GM12878 (cell line): ENCODE results near the gene SSPN.

ENCODE experiments used
- ATF3 ChIP-seq: IDR thresholded peaks from 2 replicates; pipeline ENCODE4 v1.6.1; 2011; ENCODE audit warnings: low read depth, mild to moderate bottlenecking, low read length, moderate library complexity, borderline replicate concordance; ENCODE audit errors: extremely low read depth
- BHLHE40 ChIP-seq, 2 experiments: fragments of 450-650 bp in 1 of 2; IDR thresholded peaks; 2 replicates each; pipeline ENCODE4 v1.6.1; 2011 to 2017; ENCODE audit warnings: low read depth in 2 of 2, borderline replicate concordance in 1 of 2, improper control_type of control experiment in 1 of 2, low read length in 1 of 2, mild to moderate bottlenecking in 1 of 2
- CBFB ChIP-seq: IDR thresholded peaks from 2 replicates; pipeline ENCODE4 v1.6.1; 2016; ENCODE audit warnings: antibody characterized with exemption, low read depth
- EZH2 ChIP-seq: IDR thresholded peaks from 2 replicates; pipeline ENCODE4 v1.6.1; 2012; ENCODE audit warnings: low read depth, mild to moderate bottlenecking, control low read depth, inconsistent platforms, low read length, borderline replicate concordance; ENCODE audit not compliant: control insufficient read depth
- MEF2A ChIP-seq: IDR thresholded peaks from 2 replicates; pipeline ENCODE4 v1.6.1; 2011; ENCODE audit warnings: low read depth, mild to moderate bottlenecking, low read length, moderate library complexity; ENCODE audit not compliant: insufficient read depth
- NBN ChIP-seq: fragments of 450-650 bp; IDR thresholded peaks from 2 replicates; pipeline ENCODE4 v1.6.1; 2016
- PAX5 ChIP-seq: IDR thresholded peaks from 2 replicates; pipeline ENCODE4 v1.6.1; 2011; ENCODE audit warnings: low read depth, low read length, borderline replicate concordance
- POLR2A ChIP-seq: IDR thresholded peaks from 2 replicates; pipeline ENCODE4 v1.6.1; 2011; ENCODE audit warnings: low read depth, mild to moderate bottlenecking, low read length
- SREBF2 ChIP-seq: IDR thresholded peaks from 2 replicates; pipeline ENCODE4 v1.6.1; 2012; ENCODE audit warnings: mild to moderate bottlenecking, low read length
- SUZ12 ChIP-seq: fragments of 200-600 bp; sonication (generic); IDR thresholded peaks from one replicate; pipeline ENCODE4 v1.6.1; 2018; ENCODE audit warnings: antibody characterized with exemption, mild to moderate bottlenecking; ENCODE audit not compliant: unreplicated experiment
- TCF12 ChIP-seq: IDR thresholded peaks from 2 replicates; pipeline ENCODE4 v1.6.1; 2011; ENCODE audit warnings: low read depth, mild to moderate bottlenecking, low read length
- TF ChIP-seq, protein P1 (sequence below), 3 experiments: IDR thresholded peaks in 2 of 3; conservative IDR thresholded peaks in 1 of 3; 2 replicates each; pipeline ENCODE4 v1.5.1; 2011; ENCODE audit warnings: low read depth in 3 of 3, low read length in 3 of 3, mild to moderate bottlenecking in 3 of 3, control low read depth in 2 of 3, moderate library complexity in 2 of 3, inconsistent platforms in 1 of 3, mixed read lengths in 1 of 3; ENCODE audit not compliant: control insufficient read depth in 2 of 3, insufficient read depth in 1 of 3; ENCODE audit errors: extremely low read depth in 1 of 3

GRCh38 chr12:26195641-26196420, 458 bp downstream of the SSPN start:
- TF ChIP-seq MEF2A (no peak), POLR2A (no peak), PAX5 (no peak), SUZ12 (no peak), EZH2 (0 out of 2 replicates have a peak, but pooled peaks have one; percentile 27), TCF12 (no peak), ATF3 (no peak), NBN (no peak), BHLHE40 (IDR thresholded peaks at IDR 0.05; ENCODE audit: borderline replicate concordance in 1 of 2, low read depth in 2 of 2, low read length in 1 of 2) (no peak), SREBF2 (no peak), CBFB (no peak)
- TF ChIP-seq, protein P1, sequence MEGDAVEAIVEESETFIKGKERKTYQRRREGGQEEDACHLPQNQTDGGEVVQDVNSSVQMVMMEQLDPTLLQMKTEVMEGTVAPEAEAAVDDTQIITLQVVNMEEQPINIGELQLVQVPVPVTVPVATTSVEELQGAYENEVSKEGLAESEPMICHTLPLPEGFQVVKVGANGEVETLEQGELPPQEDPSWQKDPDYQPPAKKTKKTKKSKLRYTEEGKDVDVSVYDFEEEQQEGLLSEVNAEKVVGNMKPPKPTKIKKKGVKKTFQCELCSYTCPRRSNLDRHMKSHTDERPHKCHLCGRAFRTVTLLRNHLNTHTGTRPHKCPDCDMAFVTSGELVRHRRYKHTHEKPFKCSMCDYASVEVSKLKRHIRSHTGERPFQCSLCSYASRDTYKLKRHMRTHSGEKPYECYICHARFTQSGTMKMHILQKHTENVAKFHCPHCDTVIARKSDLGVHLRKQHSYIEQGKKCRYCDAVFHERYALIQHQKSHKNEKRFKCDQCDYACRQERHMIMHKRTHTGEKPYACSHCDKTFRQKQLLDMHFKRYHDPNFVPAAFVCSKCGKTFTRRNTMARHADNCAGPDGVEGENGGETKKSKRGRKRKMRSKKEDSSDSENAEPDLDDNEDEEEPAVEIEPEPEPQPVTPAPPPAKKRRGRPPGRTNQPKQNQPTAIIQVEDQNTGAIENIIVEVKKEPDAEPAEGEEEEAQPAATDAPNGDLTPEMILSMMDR (IDR thresholded peaks at IDR 0.05 in 2 of 3, conservative IDR thresholded peaks at IDR 0.05 in 1 of 3; ENCODE audit: control insufficient read depth in 2 of 3, extremely low read depth in 1 of 3, insufficient read depth in 1 of 3, low read depth in 3 of 3, low read length in 3 of 3), result no peak
